Amniotic stem cell (primary cell): ENCODE results near the gene PIK3CD.

ENCODE experiments used
- DNase-seq: peaks from one replicate; lab custom pipeline; 2025; lab: John Stamatoyannopoulos, UW

PIK3CD gene

GRCh38 chr1:9774712-9775679, 123.5 kb downstream of the PIK3CD start:
- no peak for DNase-seq

GRCh38 chr1:9776685-9777084, 125.2 kb downstream of the PIK3CD start:
- no peak for DNase-seq
